ENCODE results near the gene DOCK11. TPM values are rescaled to one million over a fixed set of nuclear protein-coding genes. Genes with fewer than 3 reads are reported as not detected.

Gene DOCK11
- total and polyA plus RNA-seq, 2 donors (not counting 1 experiment from before 2014, with no cell fraction given) = 31.0 to 83.5 TPM

GRCh38 chrX:118538386-118538785, 42.8 kb downstream of the DOCK11 start:
- no peaks in the 10 kb centered on the region for H3K27me3 ChIP-seq (replicated peaks in 1 of 4; ENCODE audit: control extremely low read depth in 1 of 4, control insufficient read depth in 3 of 4, insufficient read depth in 4 of 4, low read length in 3 of 4)
- Mint-ChIP-seq H3K9me3 (ENCODE audit: insufficient read depth) (no peaks in the 10 kb centered on the region), H3K27ac (peak overlapping the region; percentile 68), H3K27me3 (no peaks in the 10 kb centered on the region), H3K4me3 (peak overlapping the region; percentile 61), H3K4me1 (peaks cover 56% of the 10 kb centered on the region)
- no CpG with 5 or more reads among the region's 5 CpGs for WGBS (ENCODE audit: insufficient coverage)
- H3K27ac ChIP-seq (ENCODE audit: low read length in 2 of 2) = peak overlapping the region; percentile 34 to 75
- H2AFZ ChIP-seq (ENCODE audit: insufficient read depth, low read depth, low read length, poor library complexity, severe bottlenecking) = no peak overlapping the region
- peaks cover 0 to 4% of the 10 kb centered on the region in 2 experiments for H3K36me3 ChIP-seq (replicated peaks in 1 of 2; ENCODE audit: control extremely low read depth in 1 of 2, control insufficient read depth in 1 of 2, extremely low read depth in 1 of 2, insufficient read depth in 2 of 2, low read length in 1 of 2)
- ChIA-PET POLR2A (no interaction called here), CTCF (interaction anchor here (0.8 to 1.5 kb wide), 3 partner anchors 40 to 79 kb away, joined by 3 to 4 read pairs (median 3); no protein-coding TSS in a partner anchor)
- H3K4me1 ChIP-seq (ENCODE audit: control insufficient read depth in 2 of 2, insufficient read depth in 2 of 2, low read length in 2 of 2) = peaks cover 41 to 48% of the 10 kb centered on the region in 2 donors
- H3K4me2 ChIP-seq (replicated peaks; ENCODE audit: low read depth, low read length, poor library complexity, severe bottlenecking) = peak overlapping the region; percentile 65
- no peak for ATAC-seq (ENCODE audit: low read depth)
- H3K79me2 ChIP-seq (ENCODE audit: control insufficient read depth, insufficient read depth, low read length) = peaks cover 84% of the 10 kb centered on the region
- peaks cover 10% of the 10 kb centered on the region for H4K20me1 ChIP-seq (ENCODE audit: control insufficient read depth, insufficient read depth, low read length, poor library complexity, severe bottlenecking)
- H3K9ac ChIP-seq (ENCODE audit: low read length) = peak overlapping the region; percentile 16
- intact Hi-C loops (cut with micrococcal nuclease) = no loop called here
- no peak for DNase-seq
- H3K4me3 ChIP-seq (ENCODE audit: control extremely low read depth in 1 of 5, extremely low read depth in 1 of 5, insufficient read depth in 1 of 5, low read depth in 2 of 5, low read length in 4 of 5) = no peak overlapping the region
- no peaks in the 10 kb centered on the region for H3K9me3 ChIP-seq (ENCODE audit: control extremely low read depth in 1 of 3, control insufficient read depth in 2 of 3, insufficient read depth in 1 of 3, low read length in 2 of 3)
- TF ChIP-seq EZH2 (IDR thresholded peaks at IDR 0.05; ENCODE audit: borderline replicate concordance, insufficient read depth, low read depth, low read length, poor library complexity, severe bottlenecking) = no peak
- TF ChIP-seq, protein P1, sequence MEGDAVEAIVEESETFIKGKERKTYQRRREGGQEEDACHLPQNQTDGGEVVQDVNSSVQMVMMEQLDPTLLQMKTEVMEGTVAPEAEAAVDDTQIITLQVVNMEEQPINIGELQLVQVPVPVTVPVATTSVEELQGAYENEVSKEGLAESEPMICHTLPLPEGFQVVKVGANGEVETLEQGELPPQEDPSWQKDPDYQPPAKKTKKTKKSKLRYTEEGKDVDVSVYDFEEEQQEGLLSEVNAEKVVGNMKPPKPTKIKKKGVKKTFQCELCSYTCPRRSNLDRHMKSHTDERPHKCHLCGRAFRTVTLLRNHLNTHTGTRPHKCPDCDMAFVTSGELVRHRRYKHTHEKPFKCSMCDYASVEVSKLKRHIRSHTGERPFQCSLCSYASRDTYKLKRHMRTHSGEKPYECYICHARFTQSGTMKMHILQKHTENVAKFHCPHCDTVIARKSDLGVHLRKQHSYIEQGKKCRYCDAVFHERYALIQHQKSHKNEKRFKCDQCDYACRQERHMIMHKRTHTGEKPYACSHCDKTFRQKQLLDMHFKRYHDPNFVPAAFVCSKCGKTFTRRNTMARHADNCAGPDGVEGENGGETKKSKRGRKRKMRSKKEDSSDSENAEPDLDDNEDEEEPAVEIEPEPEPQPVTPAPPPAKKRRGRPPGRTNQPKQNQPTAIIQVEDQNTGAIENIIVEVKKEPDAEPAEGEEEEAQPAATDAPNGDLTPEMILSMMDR (IDR thresholded peaks at IDR 0.05) = no peak

DNA sequence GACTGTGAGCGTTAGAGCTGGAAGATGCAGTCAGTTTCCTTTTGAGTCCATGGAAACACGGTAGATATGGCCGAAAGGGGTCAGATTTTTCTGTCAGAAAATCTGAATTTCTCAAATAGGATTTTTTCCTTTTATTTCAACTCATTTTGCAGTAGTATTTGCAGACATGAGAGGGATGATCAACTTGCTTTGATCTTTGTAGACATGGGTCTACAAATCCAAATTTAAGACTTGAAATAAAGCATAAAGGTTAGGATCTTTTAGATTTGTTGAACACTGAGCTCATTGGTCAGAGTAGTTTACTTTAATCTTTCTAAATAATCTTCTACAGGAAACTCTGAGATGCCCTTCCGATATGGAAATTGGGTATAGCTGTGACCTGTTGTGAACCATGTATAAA, 44.7 kb downstream of the DOCK11 start:
- H3K4me3 Mint-ChIP-seq = no peak overlapping the region
- no peak overlapping the region for H3K4me3 ChIP-seq (ENCODE audit: control extremely low read depth in 1 of 5, extremely low read depth in 1 of 5, insufficient read depth in 1 of 5, low read depth in 2 of 5, low read length in 4 of 5)
- ATAC-seq (ENCODE audit: low read depth) (no peak), DNase-seq (no peak)
- no peak overlapping the region for H3K4me2 ChIP-seq (replicated peaks; ENCODE audit: low read depth, low read length, poor library complexity, severe bottlenecking)
- H2AFZ ChIP-seq (ENCODE audit: insufficient read depth, low read depth, low read length, poor library complexity, severe bottlenecking) = no peak overlapping the region
- no peak overlapping the region for H3K27ac ChIP-seq (ENCODE audit: low read length in 2 of 2)
- peaks cover 72% of the 10 kb centered on the region for H3K79me2 ChIP-seq (ENCODE audit: control insufficient read depth, insufficient read depth, low read length)
- H3K4me1 Mint-ChIP-seq = peaks cover 39% of the 10 kb centered on the region
- intact Hi-C loops (cut with micrococcal nuclease) = no loop called here
- peaks cover 10% of the 10 kb centered on the region for H4K20me1 ChIP-seq (ENCODE audit: control insufficient read depth, insufficient read depth, low read length, poor library complexity, severe bottlenecking)
- no peaks in the 10 kb centered on the region for H3K27me3 Mint-ChIP-seq
- no peak overlapping the region for H3K9ac ChIP-seq (ENCODE audit: low read length)
- ChIA-PET CTCF (interaction anchor here (0.6 to 1.7 kb wide), 6 partner anchors 10 to 83 kb away, joined by 3 to 7 read pairs (median 3); no protein-coding TSS in a partner anchor), POLR2A (interaction anchor here (1.2 kb wide), 1 partner anchor 45 kb away, joined by 3 read pairs; the partner anchor contains the start of gene DOCK11)
- no peaks in the 10 kb centered on the region for H3K27me3 ChIP-seq (replicated peaks in 1 of 4; ENCODE audit: control extremely low read depth in 1 of 4, control insufficient read depth in 3 of 4, insufficient read depth in 4 of 4, low read length in 3 of 4)
- peaks cover 38 to 39% of the 10 kb centered on the region in 2 donors for H3K4me1 ChIP-seq (ENCODE audit: control insufficient read depth in 2 of 2, insufficient read depth in 2 of 2, low read length in 2 of 2)
- WGBS (ENCODE audit: insufficient coverage) = no CpG with 5 or more reads among the region's 4 CpGs
- H3K36me3 ChIP-seq (replicated peaks in 1 of 2; ENCODE audit: control extremely low read depth in 1 of 2, control insufficient read depth in 1 of 2, extremely low read depth in 1 of 2, insufficient read depth in 2 of 2, low read length in 1 of 2) = peaks cover 1 to 19% of the 10 kb centered on the region in 2 experiments
- no peaks in the 10 kb centered on the region for H3K9me3 Mint-ChIP-seq (ENCODE audit: insufficient read depth)
- no peaks in the 10 kb centered on the region for H3K9me3 ChIP-seq (ENCODE audit: control extremely low read depth in 1 of 3, control insufficient read depth in 2 of 3, insufficient read depth in 1 of 3, low read length in 2 of 3)
- H3K27ac Mint-ChIP-seq = no peak overlapping the region
- TF ChIP-seq, protein P1 (IDR thresholded peaks at IDR 0.05) = no peak
- no peak for TF ChIP-seq EZH2 (IDR thresholded peaks at IDR 0.05; ENCODE audit: borderline replicate concordance, insufficient read depth, low read depth, low read length, poor library complexity, severe bottlenecking)
